Inflammatory macrophage treated with lipopolysaccharide for 4 hours (primary cell): ENCODE data around the gene RABGAP1L.
"Not testable (repeated sequence)": the region's sequence is repeated elsewhere in the genome, so short reads cannot be mapped to it uniquely, and the experiment has no call there.

Source experiments
- DNase-seq: peaks from one replicate; pipeline ENCODE4 v3.0.0-alpha.2; 2020

Gene RABGAP1L

DNA sequence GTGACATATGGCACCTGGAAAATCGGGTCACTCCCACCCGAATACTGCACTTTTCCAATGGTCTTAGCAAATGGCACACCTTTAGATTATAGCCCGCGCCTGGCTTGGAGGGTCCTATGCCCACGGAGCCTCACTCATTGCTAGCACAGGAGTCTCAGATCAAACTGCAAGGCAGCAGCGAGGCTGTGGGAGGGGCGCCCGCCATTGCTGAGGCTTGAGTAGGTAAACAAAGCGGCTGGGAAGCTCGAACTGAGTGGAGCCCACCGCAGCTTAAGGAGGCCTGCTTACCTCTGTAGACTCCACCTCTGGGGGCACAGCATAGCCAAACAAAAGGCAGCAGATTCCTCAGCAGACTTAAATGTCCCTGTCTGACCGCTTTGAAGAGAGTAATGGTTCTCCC lies 458.6 kb downstream of the RABGAP1L start:
- not testable (repeated sequence) for DNase-seq

DNA sequence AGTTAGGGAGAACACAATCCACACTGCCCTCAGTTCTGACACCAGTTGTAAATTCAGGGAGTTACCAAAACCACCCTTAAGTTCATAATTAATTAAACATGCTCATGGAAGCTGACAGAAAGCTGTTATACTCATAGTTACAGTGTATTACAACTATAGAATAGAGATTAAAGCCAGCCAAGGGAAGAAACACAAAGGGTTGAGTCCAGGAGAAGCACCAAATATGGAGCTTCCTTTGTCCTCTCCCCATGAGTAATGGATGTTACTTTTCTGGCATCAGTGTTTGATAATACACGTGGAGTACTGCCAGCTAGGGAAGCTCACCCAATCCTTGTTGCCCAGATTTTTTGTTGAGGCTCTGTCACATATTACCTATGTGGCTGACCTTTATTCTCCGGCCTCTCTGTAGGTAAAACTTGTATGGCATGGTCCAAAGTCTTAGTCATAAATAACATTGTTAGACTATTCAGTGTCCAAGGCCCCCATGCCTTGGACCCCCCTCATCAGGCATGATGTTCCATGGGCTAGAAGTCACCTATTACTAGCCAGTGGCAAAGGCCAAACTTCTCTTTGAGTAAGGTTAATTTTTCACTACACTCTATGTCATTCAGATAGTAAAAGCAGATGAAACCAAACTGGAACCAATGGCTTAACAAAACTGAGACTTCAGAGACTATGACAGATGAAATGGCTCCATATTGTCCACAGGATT lies 464.2 kb downstream of the RABGAP1L start:
- no peak for DNase-seq

DNA sequence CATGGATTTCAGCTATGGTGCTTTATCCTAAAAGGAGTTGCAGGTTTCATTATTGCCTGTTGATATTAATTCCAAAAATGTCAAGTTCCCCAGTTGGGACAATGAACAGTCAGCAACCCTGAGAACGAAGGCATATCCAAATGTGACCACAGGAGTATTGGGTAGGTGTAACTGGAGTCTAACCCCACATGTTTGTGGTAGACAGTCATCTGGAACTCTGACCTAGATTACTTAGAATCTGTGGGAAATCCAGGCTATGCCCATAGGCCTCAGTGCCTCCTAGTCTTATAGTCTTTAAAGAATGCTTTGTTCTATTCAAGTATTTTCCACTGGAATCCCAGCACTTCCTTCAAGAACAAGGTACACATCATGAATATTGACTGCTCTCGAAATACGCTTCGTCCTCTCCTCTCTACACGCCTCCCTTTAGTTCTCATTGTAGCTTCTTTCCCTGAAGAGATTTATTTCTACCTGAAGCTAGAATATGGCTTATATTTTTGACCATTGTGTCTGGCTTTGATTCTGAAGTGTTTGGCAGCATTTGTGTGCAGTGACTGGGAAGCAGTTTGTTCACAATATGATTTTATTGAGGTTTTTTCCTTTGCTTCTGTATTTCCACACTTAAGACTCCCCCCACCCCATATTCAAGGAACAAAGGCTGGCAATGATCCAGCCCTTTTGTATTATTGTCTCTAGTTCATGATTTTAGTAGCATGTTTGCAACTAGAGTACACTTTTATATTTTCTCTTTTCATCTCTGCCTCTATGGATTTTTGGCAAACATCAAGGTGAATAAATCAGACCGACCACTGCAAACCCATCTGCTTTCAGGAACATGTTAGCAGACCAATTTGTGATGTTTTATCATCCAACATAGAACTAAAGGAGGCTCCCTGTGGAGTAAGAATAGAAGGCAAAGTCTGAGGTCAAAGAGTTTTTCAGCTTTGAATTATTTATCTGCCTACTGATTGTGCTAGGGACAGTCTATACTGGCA lies 467.0 kb downstream of the RABGAP1L start:
- no peak for DNase-seq

DNA sequence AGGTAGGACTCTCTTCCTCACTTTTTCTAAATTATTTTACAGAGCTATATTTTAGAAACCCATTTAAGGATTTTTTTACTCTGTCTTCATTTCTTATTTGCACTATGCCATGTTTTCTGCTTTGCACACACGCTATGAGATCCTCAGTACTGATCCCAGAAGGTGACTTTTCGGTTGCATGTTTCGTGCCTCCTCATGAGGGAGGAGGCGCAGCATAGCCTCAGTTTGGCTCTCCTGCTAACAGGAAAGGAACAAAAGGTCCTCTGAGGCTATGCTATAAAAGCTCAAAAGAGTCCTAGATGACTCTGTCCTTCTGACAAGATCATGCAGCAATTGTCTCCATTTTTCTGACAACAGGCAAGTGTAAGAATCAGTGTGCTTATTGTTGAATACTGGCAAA lies 478.2 kb downstream of the RABGAP1L start:
- DNase-seq, result no peak

DNA sequence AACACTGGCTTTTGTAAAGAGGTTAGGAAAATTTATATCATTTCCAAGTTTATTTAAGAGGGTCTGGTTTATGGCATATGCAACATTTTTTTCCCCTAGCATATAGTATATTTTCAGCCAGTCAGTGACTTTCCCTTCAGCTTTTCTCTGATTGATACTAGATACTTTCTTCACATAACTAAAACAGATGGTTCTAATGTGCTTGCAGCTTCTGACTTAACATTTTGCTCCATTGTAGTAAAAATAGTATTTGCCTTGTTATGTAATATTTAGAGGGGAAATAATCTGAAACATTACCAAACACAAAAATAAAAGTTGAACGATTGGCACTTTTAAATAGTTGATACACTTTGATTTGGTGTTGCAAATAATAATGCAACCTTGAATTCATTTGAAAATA lies 480.1 kb downstream of the RABGAP1L start:
- DNase-seq, result no peak

DNA sequence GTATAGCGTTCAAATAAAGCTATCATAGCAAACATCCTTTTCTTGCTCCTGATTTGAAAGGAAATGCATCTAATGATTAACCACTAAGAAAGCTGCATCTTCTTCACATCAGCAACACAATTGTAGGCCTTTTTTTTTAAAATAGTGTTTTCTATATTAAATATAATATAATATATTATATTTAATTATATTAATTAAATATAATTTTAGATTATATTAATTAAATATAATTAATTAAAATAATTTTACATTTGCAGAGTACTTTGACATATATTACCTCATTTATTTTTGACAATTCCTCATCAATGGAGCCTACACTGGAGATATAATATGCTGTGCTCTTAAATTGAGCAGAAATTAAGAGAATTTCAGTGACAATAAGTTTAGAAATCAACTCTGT lies 481.5 kb downstream of the RABGAP1L start:
- DNase-seq, result no peak

DNA sequence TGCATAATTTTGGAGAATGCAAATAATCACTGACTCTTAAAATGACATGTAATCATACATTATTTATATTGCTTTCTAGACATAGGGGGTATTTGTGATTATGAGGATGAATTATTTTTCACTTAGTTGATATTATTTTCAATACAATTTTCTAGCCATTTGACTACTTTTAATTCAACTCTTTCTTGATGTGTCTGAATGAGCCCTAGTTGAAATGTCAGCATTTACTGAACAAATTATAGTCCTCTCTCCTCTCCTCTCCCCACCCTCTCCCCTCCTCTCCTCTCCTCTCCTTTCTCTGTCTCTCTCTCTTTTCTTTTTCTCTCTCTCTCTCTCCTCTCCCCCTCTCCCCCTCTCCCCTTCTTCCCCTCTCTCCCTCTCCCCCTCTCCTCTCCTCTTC lies 483.1 kb downstream of the RABGAP1L start:
- no peak for DNase-seq

DNA sequence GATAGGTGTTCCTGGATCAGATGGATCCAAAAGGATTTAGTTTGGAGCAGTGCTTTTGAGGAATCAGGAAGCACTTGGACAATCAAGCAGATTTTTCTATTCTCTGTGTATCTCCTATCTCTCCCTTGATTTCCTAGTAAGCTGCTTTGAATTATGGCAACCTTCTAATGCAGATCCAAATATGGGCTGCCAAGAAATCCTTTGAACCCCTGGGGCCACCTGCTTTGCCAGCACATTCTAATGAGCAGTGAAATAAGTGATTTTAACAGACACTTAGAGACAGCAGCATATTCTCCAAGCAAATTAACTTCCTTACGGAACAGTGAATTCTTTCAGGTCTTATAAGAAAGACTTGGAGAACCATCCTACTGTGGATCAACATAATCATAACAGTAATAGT lies 483.9 kb downstream of the RABGAP1L start:
- DNase-seq, result no peak

DNA sequence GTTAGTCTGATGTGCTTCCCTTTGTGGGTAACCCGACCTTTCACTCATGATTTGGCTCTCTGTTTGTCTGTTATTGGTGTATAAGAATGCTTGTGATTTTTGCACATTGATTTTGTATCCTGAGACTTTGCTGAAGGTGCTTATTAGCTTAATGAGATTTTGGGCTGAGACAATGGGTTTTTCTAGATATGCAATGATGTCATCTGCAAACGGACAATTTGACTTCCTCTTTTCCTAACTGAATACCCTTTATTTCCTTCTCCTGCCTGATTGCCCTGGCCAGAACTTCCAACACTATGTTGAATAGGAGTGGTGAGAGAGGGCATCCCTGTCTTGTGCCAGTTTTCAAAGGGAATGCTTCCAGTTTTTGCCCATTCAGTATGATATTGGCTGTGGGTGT lies 490.3 kb downstream of the RABGAP1L start:
- not testable (repeated sequence) for DNase-seq

DNA sequence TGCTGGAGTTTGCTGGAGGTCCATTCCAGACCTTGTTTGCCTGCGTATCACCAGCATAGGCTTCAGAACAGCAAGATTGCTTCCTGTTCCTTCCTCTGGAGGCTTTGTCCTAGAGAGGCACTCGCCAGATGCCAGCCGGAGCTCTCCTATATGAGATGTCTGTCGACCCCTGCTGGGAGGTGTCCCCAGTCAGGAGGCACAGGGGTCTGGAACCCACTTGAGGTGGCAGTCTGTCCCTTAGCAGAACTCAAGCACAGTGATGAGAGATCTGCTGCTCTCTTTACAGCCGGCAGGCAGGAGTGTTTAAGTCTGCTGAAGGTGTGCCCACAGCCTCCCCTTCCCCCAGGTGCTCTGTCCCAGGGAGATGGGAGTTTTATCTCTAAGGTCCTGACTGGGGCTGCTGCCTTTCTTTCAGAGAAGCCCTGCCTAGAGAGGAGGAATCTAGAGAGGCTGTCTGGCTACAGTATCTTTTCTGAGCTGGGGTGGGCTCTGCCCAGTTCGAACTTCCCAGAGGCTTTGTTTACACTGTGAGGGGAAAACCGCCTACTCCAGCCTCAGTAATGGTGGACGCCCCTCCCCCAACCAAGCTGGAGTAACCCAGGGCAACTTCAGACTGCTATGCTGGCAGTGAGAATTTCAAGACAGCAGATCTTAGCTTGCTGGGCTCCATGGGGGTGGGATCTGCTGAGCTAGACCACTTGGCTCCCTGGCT lies 493.4 kb downstream of the RABGAP1L start:
- DNase-seq, result no peak

DNA sequence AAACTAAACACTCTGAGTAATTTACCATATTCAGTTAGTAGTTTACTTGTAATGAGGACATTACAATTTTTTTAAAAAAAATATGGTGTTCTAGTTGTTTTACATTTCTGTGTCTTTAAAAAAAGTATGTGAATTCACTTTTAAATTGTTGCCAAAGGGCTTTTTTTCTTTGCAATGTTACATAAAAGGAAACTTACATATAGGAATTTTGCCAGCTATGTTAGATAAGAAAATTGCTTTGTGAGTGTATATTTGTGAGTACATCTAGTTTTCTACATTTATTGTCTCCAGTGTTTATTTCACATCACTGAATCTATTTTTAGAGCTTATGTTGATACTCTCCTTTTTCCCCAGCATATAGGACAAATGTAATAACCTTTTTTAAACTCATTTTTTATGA lies 495.2 kb downstream of the RABGAP1L start:
- DNase-seq, result no peak

DNA sequence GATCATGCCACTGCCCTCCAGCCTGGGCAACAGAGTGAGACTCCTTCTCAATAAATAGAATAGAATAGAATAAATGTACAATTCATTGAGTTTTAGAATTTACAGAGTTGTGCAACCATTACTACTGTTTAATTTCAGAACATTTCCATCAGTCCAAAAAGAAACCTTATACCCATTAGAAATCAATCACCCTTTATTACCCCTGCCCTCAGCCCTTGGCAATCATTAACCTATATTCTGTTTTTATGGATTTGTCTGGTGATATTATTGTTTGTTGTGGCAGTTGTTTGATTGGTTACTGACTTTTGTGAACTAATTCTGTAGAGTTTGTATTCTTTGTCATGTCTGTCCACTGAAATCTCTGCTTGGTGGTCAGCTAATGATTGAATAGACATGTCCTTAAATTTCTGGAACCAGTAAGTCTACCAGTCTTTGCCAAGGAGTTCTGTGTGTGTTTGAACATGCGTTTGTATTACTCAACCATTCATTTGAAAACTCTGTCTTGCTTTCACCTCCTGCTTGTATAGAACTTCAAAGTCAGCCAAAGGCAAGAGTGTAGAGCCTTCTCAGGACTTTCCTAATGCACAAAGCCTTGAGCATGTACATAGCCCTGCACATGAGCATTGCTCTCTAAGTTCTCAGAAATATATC lies 497.2 kb downstream of the RABGAP1L start:
- DNase-seq, result no peak

DNA sequence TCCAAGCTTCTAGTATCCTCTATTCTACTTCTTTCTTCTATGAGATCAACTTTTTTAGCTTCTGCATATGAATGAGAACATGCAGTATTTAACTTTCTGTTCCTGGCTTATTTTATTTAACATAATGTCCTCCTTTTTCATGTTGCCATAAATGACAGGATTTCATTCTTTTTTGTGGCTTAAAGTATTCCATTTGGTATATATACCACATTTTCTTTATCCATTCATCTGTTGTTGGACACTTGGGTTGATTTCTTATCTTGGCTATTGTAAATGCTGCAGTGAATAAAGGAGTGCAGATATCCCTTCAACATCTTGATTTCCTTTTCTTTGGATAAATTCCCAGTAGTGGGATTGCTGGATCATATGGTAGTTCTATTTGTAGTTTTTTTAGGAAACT lies 498.1 kb downstream of the RABGAP1L start:
- no peak for DNase-seq

DNA sequence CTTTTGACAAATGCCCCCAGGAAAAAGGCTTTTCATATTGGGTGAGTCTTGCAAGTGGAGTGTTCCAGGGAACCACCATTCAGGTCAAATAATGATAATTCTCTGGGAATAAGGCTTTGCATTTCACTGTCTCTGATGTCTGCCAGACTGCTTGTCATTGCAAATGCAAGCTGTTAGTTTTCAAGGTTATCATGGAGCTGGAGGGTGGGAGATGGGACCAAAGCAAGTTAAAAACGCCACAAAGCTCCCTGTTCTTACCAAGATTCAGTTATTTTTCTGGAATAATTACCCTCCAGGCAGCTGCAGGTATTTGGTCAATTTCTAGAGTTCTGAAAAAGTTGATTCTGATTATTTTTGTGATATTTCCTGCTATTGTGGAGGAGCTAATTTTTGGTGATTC lies 498.6 kb downstream of the RABGAP1L start:
- DNase-seq, result no peak

DNA sequence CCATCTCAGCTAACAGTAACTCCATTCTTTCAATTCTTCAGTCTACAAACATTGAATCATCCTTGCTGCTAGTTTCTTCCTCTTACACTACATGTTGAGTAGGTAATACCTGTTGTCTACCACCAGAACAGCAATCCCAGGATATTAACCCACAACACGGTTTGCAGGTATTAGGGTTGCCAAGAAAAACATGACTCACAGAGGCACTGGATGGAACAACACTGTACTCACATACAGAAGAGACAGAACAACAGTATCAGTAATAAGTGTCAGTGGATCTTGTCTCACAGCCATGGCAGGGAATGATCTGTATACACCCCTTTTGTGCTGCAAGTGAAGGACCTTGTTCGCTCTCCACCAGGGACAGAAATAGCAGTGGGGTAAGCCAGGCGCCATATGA lies 500.5 kb downstream of the RABGAP1L start:
- DNase-seq, result no peak

DNA sequence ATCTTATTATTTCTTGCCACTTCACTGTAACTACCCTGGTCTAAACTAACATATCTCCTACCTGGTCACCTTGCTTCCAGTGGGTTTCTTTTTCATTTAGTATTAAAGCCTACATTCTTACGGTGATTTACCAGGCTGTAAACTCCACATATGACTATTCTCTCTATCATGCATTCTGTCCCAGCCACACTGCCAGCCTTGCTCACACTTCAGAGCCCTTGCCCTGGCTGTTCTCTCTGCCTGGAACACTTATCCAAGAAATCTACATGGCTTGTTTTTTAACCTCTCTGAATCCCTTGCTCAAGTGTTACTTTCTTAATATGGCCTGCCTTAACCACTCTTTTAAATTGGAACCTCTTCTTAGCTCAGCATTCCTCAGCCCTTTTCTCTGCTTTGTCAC lies 501.2 kb downstream of the RABGAP1L start:
- no peak for DNase-seq

DNA sequence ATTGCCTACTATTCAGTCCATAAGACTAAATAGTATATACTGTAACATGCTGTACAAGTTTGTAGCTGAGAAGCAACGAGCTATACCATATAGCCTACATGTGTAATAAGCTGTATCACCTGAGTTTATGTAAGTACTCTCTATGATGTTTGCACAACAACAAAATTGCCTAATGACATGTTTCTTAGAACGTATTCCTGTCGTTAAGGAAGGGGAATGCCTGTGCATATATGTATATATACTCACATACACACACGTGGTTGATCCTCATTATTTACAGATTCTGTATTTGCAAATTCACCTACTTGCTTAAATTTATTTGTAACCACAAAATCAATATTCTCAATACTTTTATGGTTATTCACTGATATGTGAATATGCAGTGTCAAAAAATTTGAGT lies 504.0 kb downstream of the RABGAP1L start:
- DNase-seq, result no peak

DNA sequence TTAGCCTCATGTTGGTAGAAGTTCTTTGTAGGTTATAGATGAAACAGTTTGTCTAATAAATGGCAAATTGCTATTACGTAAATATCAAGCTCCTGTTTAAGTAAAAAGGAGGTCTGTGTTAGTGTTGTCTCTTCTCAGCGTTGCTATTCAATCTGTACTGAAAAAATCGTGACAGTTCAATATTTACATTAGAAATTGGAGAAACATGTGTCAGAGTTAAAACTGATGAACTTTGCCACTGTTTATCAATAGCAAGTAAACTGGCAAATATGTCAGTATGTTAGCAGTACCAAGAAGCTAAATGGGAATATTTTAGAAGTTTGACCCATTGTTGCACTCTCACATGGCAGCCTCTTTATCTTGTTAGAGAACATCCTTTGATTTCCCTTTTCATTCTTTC lies 506.9 kb downstream of the RABGAP1L start:
- DNase-seq, result no peak

DNA sequence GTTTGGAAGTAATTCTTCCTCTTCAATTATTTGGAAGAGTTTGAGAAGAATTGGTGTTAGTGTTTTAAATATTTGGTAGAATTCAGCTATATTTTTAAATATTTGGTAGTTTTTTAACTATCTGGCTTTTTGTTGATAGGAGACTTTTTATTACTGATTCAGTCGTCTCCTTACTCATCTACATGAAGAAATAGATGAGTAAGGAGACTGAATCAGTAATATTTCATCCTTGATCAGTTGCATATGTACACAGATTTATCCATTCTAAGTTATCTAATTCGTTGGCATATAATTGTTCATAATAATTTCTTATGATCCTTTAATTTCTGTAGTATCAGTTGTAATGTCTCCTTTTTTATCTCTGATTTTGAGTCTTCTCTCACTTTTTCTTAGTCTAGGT lies 512.5 kb downstream of the RABGAP1L start:
- DNase-seq, result no peak

DNA sequence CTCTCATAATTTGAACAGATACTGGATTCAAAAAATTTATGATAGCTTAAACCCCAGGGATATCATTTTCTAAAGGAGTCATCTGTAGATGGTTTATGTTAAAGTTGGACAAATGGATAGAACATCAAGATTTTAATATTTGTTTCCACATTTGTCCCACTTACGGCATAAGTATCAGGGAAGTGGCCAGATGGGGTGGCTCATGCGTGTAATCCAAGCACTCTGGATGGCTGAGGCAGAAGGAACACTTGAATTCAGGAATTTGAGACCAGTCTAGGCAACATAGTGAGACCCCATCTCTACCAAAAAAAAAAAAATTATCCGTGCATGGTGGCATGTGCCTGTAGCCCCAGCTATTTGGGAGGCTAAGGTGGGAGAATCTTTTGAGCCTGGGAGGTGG lies 517.5 kb downstream of the RABGAP1L start:
- DNase-seq, result no peak

DNA sequence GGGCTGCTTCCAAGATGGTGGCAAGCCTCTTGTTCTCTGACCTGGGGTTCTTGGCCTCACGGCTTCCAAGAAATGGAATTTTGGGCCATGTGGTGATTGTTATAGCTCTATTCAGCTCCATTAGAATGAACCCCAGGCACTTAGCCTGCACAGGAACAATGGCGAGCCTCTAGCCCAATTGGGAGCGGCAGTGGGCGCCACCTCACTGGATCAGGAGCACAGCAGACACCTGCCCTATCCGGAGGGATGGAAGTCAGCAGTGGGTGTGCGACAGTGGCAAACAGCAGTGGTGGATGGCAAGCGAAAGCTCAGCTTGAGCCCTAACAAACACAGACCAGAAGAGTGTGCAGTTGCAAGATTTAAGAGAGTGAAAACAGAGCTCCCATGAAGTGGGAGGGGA lies 519.3 kb downstream of the RABGAP1L start:
- DNase-seq, result no peak

DNA sequence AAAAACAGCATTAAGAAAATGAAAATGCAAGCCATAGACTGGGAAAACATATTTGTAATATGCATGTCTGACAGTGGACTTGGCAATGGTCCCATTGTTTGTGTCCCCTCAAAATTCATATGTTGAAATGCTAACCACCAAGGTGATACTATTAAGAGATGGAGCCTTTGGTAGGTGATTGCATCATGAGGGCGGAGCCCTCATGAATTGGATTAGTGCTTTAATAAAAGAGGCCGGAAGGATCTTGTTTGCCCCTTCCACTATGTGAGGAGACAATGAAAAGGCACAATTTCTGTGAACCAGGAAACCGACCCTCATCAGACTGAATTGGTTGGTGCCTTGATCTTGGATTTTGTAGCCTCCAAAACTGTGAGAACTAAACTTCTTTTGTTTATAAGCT lies 520.8 kb downstream of the RABGAP1L start:
- no peak for DNase-seq

DNA sequence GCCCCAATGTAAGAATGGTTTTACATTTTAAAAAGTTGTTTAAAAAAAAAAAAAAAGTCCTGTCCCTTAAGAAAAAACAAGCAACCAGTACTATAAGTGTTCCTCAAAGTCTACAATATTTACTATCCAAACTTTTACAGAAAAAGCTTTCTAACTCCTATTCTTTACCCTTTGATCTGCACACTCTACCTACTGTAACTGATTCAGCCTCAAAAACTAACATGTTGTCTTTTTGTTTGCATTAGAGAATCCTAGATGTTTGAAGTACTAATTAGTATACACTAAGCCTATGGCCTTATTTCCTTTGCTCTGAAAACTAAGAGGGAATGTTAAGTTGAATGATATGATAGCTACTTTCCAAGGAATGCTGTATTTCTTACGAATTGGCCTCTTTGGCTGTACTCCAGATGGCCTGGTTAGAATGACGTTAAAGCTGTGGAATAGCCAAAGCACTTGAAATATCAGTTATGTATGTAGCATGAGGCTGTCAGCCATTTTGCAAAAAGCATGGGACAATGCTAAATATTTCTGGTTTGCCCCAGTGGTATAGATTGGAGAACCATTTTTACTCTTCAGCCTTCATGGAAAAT lies 523.2 kb downstream of the RABGAP1L start:
- DNase-seq, result no peak
